Heart left ventricle (tissue), 13 donors: ENCODE data around the gene HIRIP3.

ENCODE experiments used
- CTCF ChIP-seq, 12 donors: fragments of 200-600 bp; sonication (generic) in 4 of 12; IDR thresholded peaks; one replicate each; pipeline versions ENCODE4 v1.5.0 to v1.8.0; 2018 to 2022; ENCODE audit warnings: antibody characterized with exemption in 12 of 12, mild to moderate bottlenecking in 5 of 12
- POLR2A ChIP-seq, 2 donors: fragments of 450-650 bp; IDR thresholded peaks; one replicate each; pipeline ENCODE4 v1.6.1; 2017; ENCODE audit warnings: antibody characterized with exemption in 2 of 2, mild to moderate bottlenecking in 2 of 2, moderate library complexity in 2 of 2
- donor health status: ischemic (EF 13 %, LVEDD 7.1; RV severe dilation, severe dysfunction).
- donor health status: DM: no; HTN: yes; CAD: no.
- donor health status: DM: no; HTN: no; CAD: no.
- donor health status: ischemic (EF 25% LVEDD 6.9; RV normal size, moderate dysfunction).
- donor health status: ischemic (EF 25% LVEDD 5.7; RV mildly dilated, moderate dysfunction).
- donor health status: ischemic (EF 35%, LVEDD 5.7; RV mildly dilated, moderate dysfunction).
- donor health status: nonischemic (EF 11% LVEDD 7.7; RV severe dilation, severe dysfunction).
- donor health status: DM: yes; HTN: yes; CAD: no.
- donor health status: PGD.
- donor health status: ischemic (EF 29% LVEDD 5.4; RV normal size, mild dysfunction).
- donor health status: nonischemic (EF 23%, LVEDD 6.1; RV moderate dilation, normal function).

GRCh38 chr16:29996766-29997250, 1.4 kb upstream of the HIRIP3 start:
- no peak for TF ChIP-seq CTCF (IDR thresholded peaks at IDR 0.05)
- TF ChIP-seq POLR2A (IDR thresholded peaks at IDR 0.05) = no peak
